Neural crest cell (in vitro differentiated cells): ENCODE data around the gene MUCL3. TPM values are rescaled to one million over a fixed set of nuclear protein-coding genes. Genes with fewer than 3 reads are reported as not detected.
A peak's percentile ranks its signal among the peaks of the same experiment; 100 is the strongest.
"Not testable (repeated sequence)": the region's sequence is repeated elsewhere in the genome, so short reads cannot be mapped to it uniquely, and the experiment has no call there.

ENCODE experiments used
- DNase-seq: peaks from one replicate; pipeline ENCODE4 v3.0.0; 2021; ENCODE audit warnings: low read depth, mixed read lengths, low spot score
- H3K27ac Mint-ChIP-seq: one replicate; pipeline ENCODE4 v1.8.0; 2021; ENCODE audit warnings: mild to moderate bottlenecking, mixed read lengths; ENCODE audit not compliant: unreplicated experiment
- H3K27me3 Mint-ChIP-seq: 2 replicates; pipeline ENCODE4 v1.8.0; 2021; ENCODE audit warnings: low read depth, mild to moderate bottlenecking, mixed read lengths
- H3K36me3 Mint-ChIP-seq: 2 replicates; pipeline ENCODE4 v1.8.0; 2021; ENCODE audit warnings: low read depth, mild to moderate bottlenecking, mixed read lengths
- H3K4me1 Mint-ChIP-seq: 2 replicates; pipeline ENCODE4 v1.8.0; 2021; ENCODE audit warnings: mixed read lengths
- H3K4me3 Mint-ChIP-seq: one replicate; pipeline ENCODE4 v1.8.0; 2021; ENCODE audit warnings: mild to moderate bottlenecking, mixed read lengths
- H3K9me3 Mint-ChIP-seq: 2 replicates; pipeline ENCODE4 v1.8.0; 2021; ENCODE audit warnings: mixed read lengths
- total RNA-seq: library from RNA; stranded (reverse); gene quantifications from 2 replicates; pipeline ENCODE4 v1.2.1, GENCODE V29; 2021
- TF ChIP-seq, protein P1 (sequence below): fragments of 200-600 bp; sonication (generic); conservative IDR thresholded peaks from 2 replicates; pipeline ENCODE4 v1.5.0; 2021; ENCODE audit warnings: antibody characterized with exemption, mild to moderate bottlenecking

MUCL3 gene
- total RNA-seq, 1 donor from 2014 or later = not detected

DNA sequence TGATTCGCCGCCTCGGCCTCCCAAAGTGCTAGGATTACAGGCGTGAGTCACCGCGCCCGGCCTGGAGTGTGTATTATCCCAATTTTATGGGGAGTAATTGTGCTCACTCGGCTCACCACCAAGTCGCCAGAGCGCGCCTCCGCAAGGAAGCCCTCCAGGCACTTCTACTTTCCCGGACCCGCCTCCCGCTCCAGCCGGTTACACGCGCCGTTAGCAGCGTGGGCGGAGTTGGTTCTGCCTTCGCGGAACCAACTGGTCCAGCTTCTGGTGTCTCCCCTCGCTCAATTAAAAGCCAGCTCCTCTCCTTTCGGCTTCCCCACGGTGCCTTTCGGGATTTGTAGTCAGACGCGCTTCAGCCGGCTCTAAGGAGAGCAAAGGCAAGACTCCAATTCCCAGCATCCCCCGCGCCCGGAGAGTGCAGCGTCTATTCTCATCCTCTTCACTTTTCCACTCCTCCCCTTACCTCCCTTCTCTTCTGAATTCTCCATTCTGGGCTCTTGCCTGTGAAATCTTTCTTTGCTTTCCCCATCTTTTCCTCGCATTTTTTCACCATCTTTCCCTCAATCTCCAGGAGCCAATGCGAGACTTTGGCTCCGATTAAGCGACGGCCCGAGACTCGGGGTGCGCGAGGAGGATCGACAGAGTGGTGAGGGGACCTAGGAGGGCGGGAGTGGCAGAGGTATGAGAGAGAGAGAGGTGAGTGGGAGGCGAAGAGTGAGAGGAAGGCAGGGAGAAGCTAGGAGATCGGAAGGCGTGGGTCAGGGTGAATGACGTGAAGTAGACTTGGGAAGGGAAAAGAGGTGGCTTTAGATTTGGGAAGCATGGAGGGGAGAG is 32.8 kb upstream of the MUCL3 start, which contains the start of gene GTF2H4:
TSS of gene GTF2H4 (plus strand) at position 450 of the 834 bp plus-strand sequence.
- Mint-ChIP-seq H3K27ac (peak within 1 kb of the TSS; percentile 96), H3K4me1 (peaks cover 21% of the 10 kb centered on the region), H3K9me3 (no peaks in the 10 kb centered on the region), H3K36me3 (peaks cover 5% of the 10 kb centered on the region), H3K27me3 (no peaks in the 10 kb centered on the region), H3K4me3 (peak within 1 kb of the TSS; percentile 100)
- TF ChIP-seq, protein P1, sequence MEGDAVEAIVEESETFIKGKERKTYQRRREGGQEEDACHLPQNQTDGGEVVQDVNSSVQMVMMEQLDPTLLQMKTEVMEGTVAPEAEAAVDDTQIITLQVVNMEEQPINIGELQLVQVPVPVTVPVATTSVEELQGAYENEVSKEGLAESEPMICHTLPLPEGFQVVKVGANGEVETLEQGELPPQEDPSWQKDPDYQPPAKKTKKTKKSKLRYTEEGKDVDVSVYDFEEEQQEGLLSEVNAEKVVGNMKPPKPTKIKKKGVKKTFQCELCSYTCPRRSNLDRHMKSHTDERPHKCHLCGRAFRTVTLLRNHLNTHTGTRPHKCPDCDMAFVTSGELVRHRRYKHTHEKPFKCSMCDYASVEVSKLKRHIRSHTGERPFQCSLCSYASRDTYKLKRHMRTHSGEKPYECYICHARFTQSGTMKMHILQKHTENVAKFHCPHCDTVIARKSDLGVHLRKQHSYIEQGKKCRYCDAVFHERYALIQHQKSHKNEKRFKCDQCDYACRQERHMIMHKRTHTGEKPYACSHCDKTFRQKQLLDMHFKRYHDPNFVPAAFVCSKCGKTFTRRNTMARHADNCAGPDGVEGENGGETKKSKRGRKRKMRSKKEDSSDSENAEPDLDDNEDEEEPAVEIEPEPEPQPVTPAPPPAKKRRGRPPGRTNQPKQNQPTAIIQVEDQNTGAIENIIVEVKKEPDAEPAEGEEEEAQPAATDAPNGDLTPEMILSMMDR = no peak
- peak; percentile 87 for DNase-seq

DNA sequence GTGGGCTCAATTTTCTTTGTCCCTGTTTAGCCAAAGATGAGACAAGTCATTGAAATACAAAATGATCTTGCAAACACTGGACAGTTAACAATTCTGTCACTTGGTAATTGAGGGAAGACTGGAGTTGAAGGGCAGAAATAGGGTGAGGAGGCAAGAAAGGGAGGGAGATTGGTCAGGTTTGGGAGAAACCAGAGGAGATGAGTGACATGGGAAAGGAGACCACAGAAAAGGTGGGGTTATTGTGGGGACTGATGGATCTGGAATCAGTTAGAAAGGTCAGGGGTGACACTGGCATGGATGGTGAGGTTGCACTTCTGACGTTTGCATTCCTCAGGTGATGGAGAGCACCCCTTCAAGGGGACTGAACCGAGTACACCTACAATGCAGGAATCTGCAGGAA is 32.1 kb upstream of the MUCL3 start:
- H3K36me3 Mint-ChIP-seq = peaks cover 5% of the 10 kb centered on the region
- peaks cover 27% of the 10 kb centered on the region for H3K4me1 Mint-ChIP-seq
- no peaks in the 10 kb centered on the region for H3K27me3 Mint-ChIP-seq
- DNase-seq = no peak
- peak overlapping the region; percentile 100 for H3K4me3 Mint-ChIP-seq
- TF ChIP-seq, protein P1 = no peak
- no peaks in the 10 kb centered on the region for H3K9me3 Mint-ChIP-seq
- peak overlapping the region; percentile 3 for H3K27ac Mint-ChIP-seq

DNA sequence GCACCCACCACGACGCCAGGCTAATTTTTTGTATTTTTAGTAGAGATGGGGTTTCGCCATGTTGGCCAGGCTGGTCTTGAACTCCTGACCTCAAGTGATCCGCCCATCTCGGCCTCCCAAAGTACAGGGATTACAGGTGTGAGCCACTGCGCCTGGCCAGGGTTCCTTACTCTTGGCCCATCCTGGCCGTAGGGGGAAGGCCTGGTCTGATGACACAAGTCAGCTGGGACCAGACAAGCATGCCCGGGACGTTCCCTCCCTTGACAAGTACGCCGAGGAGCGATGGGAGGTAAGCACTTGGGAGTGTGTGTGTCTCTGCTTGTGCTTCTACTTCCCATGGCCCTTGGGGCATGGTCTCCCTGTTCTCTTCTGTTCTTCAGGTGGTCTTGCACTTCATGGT is 30.3 kb upstream of the MUCL3 start:
- Mint-ChIP-seq H3K4me1 (peaks cover 42% of the 10 kb centered on the region), H3K4me3 (peak overlapping the region; percentile 73)
- not testable (repeated sequence) for H3K36me3 Mint-ChIP-seq, H3K27ac Mint-ChIP-seq, H3K9me3 Mint-ChIP-seq, DNase-seq, H3K27me3 Mint-ChIP-seq

DNA sequence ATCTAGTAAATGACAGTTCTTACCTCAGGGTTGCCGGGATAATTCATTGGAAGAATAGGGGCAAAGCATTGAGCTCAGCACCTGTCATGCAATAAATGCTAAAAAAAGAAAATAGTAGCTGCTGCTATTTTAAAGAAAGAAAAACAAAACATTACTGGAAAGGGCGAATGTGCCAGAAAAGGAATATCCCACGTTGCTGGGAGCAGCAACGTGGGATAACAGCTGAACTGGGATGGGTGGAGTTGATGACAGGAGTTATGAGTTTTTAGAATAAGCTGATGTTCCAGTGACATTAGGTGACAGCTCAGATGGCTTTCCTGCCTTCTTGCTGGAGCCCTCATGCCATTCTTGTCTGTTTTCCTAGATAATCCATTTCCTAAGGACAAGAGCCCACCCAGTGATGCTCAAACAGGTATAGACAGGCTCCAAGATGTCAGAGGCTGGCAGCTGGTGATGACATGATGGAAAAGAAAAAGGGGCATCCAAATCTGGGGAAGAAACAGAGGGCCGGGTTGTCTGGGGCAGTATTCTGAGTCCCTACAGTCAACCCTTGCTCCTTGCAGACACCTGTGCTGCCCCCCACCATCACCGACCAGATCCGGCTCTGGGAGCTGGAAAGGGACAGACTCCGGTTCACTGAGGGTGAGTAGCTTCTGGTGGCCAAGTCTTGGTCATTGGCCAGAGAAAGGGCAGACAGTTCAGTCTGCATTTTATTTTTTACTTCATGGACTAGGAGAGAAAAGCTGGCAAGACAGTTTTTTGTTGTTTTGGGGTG is 27.8 kb upstream of the MUCL3 start:
- Mint-ChIP-seq H3K4me3 (peak overlapping the region; percentile 82), H3K36me3 (peaks cover 13% of the 10 kb centered on the region), H3K4me1 (peaks cover 47% of the 10 kb centered on the region), H3K27ac (no peak overlapping the region), H3K27me3 (no peaks in the 10 kb centered on the region), H3K9me3 (no peaks in the 10 kb centered on the region)
- DNase-seq = no peak
- TF ChIP-seq, protein P1 = no peak

DNA sequence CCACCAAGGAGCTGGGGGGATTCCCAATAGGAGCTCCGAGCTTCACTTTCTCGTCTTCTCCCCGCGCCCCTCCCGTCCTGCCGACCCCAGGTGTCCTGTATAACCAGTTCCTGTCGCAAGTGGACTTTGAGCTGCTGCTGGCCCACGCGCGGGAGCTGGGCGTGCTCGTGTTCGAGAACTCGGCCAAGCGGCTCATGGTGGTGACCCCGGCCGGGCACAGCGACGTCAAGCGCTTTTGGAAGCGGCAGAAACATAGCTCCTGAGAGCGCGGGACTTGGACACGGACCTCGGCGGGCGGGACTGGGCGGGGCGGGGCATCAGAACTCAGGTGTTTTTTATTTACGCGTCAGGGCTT is 27.1 kb upstream of the MUCL3 start:
- DNase-seq = no peak
- no peaks in the 10 kb centered on the region for H3K9me3 Mint-ChIP-seq
- H3K4me3 Mint-ChIP-seq = peak overlapping the region; percentile 82
- H3K4me1 Mint-ChIP-seq = peaks cover 39% of the 10 kb centered on the region
- H3K27ac Mint-ChIP-seq = no peak overlapping the region
- H3K36me3 Mint-ChIP-seq = peaks cover 13% of the 10 kb centered on the region
- H3K27me3 Mint-ChIP-seq = no peaks in the 10 kb centered on the region
- TF ChIP-seq, protein P1 = no peak
